Prostate gland (tissue), 2 donors: ENCODE results near the gene RNF208.
A peak's percentile ranks its signal among the peaks of the same experiment; 100 is the strongest.

Source experiments
- POLR2A ChIP-seq: fragments of 450-650 bp; IDR thresholded peaks from one replicate; pipeline ENCODE4 v1.6.1; 2016; ENCODE audit warnings: antibody characterized with exemption, mild to moderate bottlenecking
- POLR2AphosphoS5 ChIP-seq: sonication (generic); formaldehyde crosslinking; IDR thresholded peaks from one replicate; pipeline ENCODE4 v1.6.1; 2017; ENCODE audit warnings: antibody characterized with exemption
- TF ChIP-seq, protein P1 (sequence below), 4 experiments: fragments of 200-600 bp in 2 of 4; fragments of 450-650 bp in 2 of 4; sonication (generic) in 2 of 4; IDR thresholded peaks; 1 replicate in 3 of 4; 2 replicates in 1 of 4; pipeline ENCODE4 v1.5.1; 2016 to 2019; ENCODE audit warnings: antibody characterized with exemption in 4 of 4, mild to moderate bottlenecking in 2 of 4, moderate library complexity in 2 of 4

DNA sequence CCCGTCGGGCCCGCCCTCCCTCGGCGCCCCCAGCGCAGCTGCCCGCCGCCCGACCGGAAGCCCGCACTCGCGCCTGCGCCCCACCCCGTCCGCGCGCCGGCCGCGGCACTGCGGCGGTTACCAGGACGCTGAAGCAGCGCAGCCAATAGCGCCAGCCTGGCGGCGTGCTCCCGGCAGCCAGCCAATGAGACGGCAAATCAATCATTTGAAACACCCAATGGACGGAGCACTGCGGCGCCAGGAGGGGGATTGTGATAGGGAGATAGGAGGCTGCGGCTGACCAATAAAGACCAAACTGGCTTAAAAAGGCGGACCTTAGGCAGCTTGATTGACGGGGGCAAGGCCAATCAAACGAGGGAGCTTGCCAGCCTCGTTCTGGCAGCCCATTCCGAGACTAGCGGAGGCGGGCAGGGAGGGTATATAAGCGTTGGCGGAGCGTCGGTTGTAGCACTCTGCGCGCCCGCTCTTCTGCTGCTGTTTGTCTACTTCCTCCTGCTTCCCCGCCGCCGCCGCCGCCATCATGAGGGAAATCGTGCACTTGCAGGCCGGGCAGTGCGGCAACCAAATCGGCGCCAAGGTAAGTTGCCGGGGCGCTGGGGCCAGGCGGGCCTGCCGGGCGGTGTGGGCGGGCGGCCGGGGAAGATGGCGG, 18.9 kb upstream of the RNF208 start, which contains the start of gene TUBB4B:
- TF ChIP-seq, protein P1, sequence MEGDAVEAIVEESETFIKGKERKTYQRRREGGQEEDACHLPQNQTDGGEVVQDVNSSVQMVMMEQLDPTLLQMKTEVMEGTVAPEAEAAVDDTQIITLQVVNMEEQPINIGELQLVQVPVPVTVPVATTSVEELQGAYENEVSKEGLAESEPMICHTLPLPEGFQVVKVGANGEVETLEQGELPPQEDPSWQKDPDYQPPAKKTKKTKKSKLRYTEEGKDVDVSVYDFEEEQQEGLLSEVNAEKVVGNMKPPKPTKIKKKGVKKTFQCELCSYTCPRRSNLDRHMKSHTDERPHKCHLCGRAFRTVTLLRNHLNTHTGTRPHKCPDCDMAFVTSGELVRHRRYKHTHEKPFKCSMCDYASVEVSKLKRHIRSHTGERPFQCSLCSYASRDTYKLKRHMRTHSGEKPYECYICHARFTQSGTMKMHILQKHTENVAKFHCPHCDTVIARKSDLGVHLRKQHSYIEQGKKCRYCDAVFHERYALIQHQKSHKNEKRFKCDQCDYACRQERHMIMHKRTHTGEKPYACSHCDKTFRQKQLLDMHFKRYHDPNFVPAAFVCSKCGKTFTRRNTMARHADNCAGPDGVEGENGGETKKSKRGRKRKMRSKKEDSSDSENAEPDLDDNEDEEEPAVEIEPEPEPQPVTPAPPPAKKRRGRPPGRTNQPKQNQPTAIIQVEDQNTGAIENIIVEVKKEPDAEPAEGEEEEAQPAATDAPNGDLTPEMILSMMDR (IDR thresholded peaks at IDR 0.05), result peak in 2 of 4 experiments; percentile 25 to 41
- TF ChIP-seq POLR2AphosphoS5 (peak; percentile 97), POLR2A (peak; percentile 97)
